ENCODE measurements around the gene CCT8.

The CCT8 gene

GRCh38 chr21:29080454-29080941 is 7.0 kb upstream of the CCT8 start:
- TF ChIP-seq REST (IDR thresholded peaks at IDR 0.05; ENCODE audit: insufficient read depth in 1 of 2, low read depth in 2 of 2, low read length in 2 of 2) (no peak), POLR2AphosphoS5 (IDR thresholded peaks at IDR 0.05; ENCODE audit: low read depth, low read length) (no peak), TAF1 (IDR thresholded peaks at IDR 0.05; ENCODE audit: borderline replicate concordance, insufficient read depth, low read length) (no peak), SIN3A (IDR thresholded peaks at IDR 0.05; ENCODE audit: borderline replicate concordance, insufficient read depth, low read length) (no peak), FOXP2 (optimal IDR thresholded peaks at IDR 0.05; ENCODE audit: borderline replicate concordance, extremely low read depth, extremely low read length, insufficient read depth) (no peak)

GRCh38 chr21:29078869-29079767 is 5.7 kb upstream of the CCT8 start:
- TF ChIP-seq SIN3A (IDR thresholded peaks at IDR 0.05; ENCODE audit: borderline replicate concordance, insufficient read depth, low read length) = no peak
- TF ChIP-seq POLR2AphosphoS5 (IDR thresholded peaks at IDR 0.05; ENCODE audit: low read depth, low read length) = no peak
- no peak for TF ChIP-seq REST (IDR thresholded peaks at IDR 0.05; ENCODE audit: insufficient read depth in 1 of 2, low read depth in 2 of 2, low read length in 2 of 2)
- TF ChIP-seq TAF1 (IDR thresholded peaks at IDR 0.05; ENCODE audit: borderline replicate concordance, insufficient read depth, low read length) = no peak
- no peak for TF ChIP-seq FOXP2 (optimal IDR thresholded peaks at IDR 0.05; ENCODE audit: borderline replicate concordance, extremely low read depth, extremely low read length, insufficient read depth)

- TF ChIP-seq FOXP2 (optimal IDR thresholded peaks at IDR 0.05; ENCODE audit: borderline replicate concordance, extremely low read depth, extremely low read length, insufficient read depth) (no peak), REST (IDR thresholded peaks at IDR 0.05; ENCODE audit: insufficient read depth in 1 of 2, low read depth in 2 of 2, low read length in 2 of 2) (no peak), TAF1 (IDR thresholded peaks at IDR 0.05; ENCODE audit: borderline replicate concordance, insufficient read depth, low read length) (no peak), POLR2AphosphoS5 (IDR thresholded peaks at IDR 0.05; ENCODE audit: low read depth, low read length) (no peak)
Measured at GRCh38 chr21:29077651-29078090, 4.2 kb upstream of the CCT8 start.

GRCh38 chr21:29075706-29076466 is 2.4 kb upstream of the CCT8 start:
- no peak for TF ChIP-seq TAF1 (IDR thresholded peaks at IDR 0.05; ENCODE audit: borderline replicate concordance, insufficient read depth, low read length)
- TF ChIP-seq SIN3A (IDR thresholded peaks at IDR 0.05; ENCODE audit: borderline replicate concordance, insufficient read depth, low read length) = no peak
- TF ChIP-seq FOXP2 (optimal IDR thresholded peaks at IDR 0.05; ENCODE audit: borderline replicate concordance, extremely low read depth, extremely low read length, insufficient read depth) = no peak
- TF ChIP-seq REST (IDR thresholded peaks at IDR 0.05; ENCODE audit: insufficient read depth in 1 of 2, low read depth in 2 of 2, low read length in 2 of 2) = no peak
- TF ChIP-seq POLR2AphosphoS5 (IDR thresholded peaks at IDR 0.05; ENCODE audit: low read depth, low read length) = no peak

Data from PFSK-1 (cell line).